NCI-H748 treated with DMSO at 0.1 percent for 48 hours (cell line): ENCODE measurements around the gene CEP85.
A peak's percentile ranks its signal among the peaks of the same experiment; 100 is the strongest.

Experiments
- DNase-seq: peaks from one replicate; lab custom pipeline; 2025; lab: John Stamatoyannopoulos, UW

Gene CEP85

DNA sequence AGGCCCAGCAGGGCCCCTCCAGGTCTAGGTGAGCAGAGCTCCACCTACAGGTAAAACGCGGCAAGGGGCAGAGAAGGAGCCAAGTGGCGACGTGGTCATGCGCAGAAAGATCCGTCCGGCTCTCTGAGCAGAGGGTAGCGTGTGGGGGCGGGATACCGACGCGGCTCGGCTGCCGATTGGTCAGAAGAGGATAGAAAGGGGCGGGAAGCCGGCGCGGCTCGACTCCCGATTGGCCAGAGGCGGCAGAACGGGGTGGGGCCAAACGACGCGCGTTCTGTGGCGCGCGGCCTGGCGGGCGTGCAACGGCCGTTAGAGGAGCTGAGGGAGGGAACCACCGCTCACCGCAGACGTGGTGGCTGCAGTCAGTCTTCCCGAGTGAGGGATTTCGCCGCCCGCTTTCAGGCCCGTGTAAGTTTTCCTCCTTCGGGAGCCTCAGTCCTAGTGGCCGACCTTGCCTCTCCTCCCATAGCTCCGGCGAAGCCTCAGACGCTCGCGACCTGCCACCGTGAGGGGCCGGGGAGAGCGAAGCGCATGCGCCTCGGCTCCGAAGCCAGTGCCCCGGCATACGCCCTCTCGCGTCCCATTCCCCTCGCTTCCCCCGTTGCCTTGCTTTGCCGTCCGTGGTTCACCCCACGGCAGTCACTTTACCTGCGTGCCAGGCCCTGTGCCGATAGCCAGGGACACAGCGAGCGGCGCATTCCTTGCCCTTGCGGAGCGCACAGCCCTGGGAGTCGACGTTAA is at the start of gene CEP85:
Gene CEP85 (plus strand): TSS at position 298 of the 741 bp plus-strand sequence. CDS start 5,584 bp downstream, outside the sequence.
- peak; percentile 91 for DNase-seq

DNA sequence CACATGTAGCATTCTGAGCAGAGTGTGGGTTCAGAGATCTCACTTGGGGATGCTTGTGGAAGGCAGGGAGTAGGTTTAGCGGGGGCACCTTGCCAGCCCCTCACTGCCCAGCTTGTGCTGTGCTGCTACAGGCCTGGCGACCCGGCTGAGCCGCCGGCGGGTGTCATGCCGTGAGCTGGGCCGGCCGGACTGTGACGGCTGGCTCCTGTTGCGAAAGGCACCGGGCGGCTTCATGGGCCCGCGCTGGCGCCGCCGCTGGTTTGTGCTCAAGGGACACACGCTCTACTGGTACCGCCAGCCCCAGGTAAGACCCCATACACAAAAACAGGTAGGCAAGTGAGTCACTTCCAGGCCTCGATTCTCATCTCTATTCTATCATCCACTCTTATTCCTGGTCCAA is 49.1 kb upstream of the CEP85 start:
- DNase-seq: no peak

DNA sequence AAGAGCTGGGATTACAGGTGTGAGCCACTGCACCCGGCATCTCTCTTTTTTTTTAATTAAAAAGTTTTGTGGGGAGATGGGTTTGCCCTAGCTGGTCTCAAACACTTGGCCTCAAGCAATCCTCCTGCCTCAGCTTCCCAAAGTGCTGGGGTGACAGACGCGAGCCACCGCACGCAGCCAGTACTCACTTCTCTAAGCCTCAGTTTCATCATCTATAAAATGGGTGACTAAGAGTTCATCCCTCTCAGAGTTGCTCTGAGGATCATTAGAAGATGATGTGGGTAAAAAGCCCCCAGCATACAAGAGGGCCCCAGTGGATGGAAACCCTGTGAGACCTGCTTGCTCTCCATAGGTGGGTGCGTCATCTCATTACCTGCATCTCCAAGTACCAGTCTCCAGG is 46.1 kb upstream of the CEP85 start:
- DNase-seq: no peak

DNA sequence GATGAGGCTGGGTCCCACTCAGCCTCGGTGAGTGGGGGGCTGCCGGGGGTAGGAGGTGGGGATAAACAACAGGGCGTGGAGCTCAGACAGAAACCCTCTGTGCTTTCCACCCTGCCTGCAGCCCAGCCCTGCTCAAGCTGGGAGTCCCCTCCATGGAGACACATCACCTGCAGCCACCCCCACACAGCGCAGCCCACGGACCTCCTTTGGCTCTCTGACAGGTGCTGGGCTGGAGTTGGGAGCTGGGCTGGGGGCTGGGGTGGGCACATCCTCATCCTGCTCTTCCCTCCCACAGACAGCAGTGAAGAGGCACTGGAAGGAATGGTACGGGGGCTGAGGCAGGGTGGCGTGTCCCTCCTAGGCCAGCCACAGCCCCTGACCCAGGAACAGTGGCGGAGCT is 45.5 kb upstream of the CEP85 start:
- DNase-seq: no peak

DNA sequence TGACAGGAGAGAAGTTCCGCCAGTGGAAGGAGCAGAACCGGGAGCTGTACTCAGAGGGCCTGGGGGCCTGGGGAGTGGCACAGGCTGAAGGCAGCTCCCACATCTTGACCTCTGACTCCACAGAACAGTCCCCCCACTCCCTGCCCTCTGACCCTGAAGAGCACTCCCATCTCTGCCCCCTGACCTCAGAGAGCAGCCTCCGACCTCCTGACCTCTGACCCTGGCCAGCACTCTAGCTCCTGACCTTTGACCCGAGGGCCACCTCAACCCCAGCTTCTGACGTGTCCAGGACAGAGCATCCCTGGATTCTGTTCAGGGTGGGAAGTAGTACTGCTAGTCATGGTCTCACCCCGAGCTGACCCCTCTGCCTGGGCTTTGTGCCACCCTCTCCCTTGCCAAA is 44.7 kb upstream of the CEP85 start:
- no peak for DNase-seq

GRCh38 chr1:26189751-26190275 is 44.2 kb upstream of the CEP85 start:
- DNase-seq: no peak

- no peak for DNase-seq
Measured at GRCh38 chr1:26190373-26190987, 43.5 kb upstream of the CEP85 start, which contains the start of gene CATSPER4. Gene CATSPER4 (plus strand): TSS chr1:26190602. CDS start chr1:26190628, 26 bp downstream.

GRCh38 chr1:26191739-26192138 is 42.3 kb upstream of the CEP85 start:
- DNase-seq: no peak

- no peak for DNase-seq
Measured at GRCh38 chr1:26195805-26196204, 38.2 kb upstream of the CEP85 start.

DNA sequence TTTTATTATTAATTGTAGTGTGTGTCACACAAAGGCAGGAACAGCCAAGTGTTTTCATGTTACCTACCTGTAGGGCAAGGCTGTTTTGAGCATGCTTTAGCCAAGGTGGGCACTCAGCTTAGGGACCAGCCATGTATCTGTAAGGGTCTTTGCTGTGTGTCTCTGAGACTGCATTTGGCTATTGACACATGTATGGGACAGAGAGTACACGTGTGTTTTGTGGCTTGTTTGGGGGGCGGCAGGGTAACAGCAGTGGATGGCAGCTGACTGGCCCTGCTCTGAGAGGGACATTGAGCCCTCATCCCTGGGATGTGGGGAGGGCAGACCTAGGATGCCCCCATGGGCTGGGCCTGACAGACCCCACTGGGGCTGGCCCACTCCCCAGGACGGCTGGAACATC is 36.7 kb upstream of the CEP85 start:
- no peak for DNase-seq

- no peak for DNase-seq
Measured at GRCh38 chr1:26197813-26198212, 36.2 kb upstream of the CEP85 start.

- no peak for DNase-seq
Measured at GRCh38 chr1:26200413-26200812, 33.6 kb upstream of the CEP85 start.

- no peak for DNase-seq
Measured at GRCh38 chr1:26203642-26204318, 30.2 kb upstream of the CEP85 start.

- DNase-seq: no peak
Measured at GRCh38 chr1:26210147-26210870, 23.7 kb upstream of the CEP85 start.

DNA sequence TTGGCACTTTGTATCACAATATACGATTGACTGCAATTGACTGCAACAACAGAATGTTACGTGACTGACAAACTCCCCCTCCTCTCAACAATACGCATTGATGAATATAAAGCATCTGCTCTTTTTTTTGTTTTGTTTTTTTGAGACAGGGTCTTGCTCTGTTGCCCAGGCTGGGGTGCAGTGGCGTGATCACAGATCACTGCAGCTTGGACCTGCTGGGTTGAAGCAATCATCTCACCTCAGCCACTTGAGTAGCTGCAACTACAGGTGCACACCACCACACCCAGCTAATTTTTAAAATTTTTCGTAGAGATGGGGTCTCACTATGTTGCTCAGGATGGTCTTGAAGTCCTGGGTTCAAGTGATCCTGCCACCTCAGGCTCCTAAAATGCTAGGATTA is 21.3 kb upstream of the CEP85 start:
- DNase-seq: no peak

DNA sequence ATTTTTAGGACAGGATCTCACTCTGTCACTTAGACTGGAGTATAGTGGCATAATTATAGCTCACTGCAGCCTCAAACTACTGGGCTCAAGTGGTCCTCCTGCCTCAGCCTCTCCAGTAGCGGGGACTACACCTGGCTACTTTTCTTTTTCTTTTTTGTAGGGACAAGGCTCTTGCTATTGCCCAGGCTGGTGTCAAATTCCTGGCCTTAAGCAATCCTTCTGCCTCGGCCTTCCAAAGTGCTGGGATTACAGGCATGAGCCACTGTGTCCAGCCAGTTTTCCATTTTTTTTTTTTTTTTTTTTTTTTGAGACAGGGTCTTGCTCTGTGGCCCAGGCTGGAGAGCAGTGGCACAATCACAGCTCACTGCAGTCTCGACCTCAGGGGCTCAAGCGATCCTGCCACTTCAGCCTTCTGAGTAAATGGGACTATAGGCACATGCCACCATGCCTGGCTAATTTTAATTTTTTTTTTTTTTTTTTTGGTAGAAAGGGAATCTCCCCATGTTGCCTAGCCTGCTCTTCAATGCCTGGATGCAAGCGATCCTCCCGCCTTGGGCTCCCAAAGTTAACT is 20.6 kb upstream of the CEP85 start:
- DNase-seq: no peak

GRCh38 chr1:26215246-26215645 is 18.8 kb upstream of the CEP85 start:
- no peak for DNase-seq

- DNase-seq: no peak
Measured at GRCh38 chr1:26218906-26219494, 15.0 kb upstream of the CEP85 start.

DNA sequence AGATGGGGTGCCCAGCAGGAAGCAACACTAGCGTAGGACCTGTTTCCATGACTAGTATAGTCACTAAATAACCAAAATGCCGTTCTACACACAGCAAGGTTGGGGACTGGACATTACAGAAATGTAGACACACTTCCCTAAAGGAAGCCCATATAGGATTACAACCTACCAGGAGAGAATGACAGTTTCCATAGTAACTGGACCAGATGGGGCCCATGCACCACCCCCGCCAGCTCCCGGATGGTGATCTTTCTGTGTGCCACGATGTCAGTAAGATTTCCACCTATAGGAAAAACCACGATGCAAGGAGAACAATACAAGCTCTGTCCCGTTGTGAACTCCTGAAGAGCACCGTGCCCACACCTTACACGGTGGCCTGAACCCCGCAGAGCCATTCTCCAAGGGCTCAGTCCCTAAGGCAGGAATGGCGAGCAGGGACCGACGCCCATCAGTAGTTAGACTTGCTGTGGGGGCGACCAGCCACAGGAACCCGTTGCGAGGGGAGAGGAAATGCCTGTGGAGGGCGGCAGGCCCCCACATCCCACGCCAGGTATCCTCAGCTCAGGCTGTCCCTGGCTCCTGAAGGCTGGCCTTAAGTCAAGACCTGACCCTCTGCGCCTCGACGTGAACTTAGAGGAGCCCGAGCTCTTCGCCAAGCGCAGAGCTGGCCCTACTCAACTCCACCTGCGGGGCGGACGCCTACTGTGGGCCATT is 13.6 kb upstream of the CEP85 start:
- DNase-seq: no peak

DNA sequence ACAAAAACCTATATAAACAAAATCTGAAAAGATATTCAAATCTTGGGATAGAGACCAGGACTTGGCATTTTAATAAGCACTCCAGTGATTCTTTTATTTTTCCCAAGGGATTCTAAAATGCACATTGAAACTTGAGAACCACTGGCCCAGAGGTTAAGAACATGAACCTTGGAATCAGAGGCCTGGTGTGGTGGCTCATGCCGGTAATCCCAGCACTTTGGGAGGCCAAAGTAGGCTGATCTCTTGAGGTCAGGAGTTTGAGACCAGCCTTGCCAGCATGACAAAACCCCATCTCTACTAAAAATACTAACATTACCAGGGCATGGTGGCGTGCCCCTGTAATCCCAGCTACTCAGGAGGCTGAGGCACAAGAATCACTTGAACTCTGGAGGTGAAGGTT is 12.9 kb upstream of the CEP85 start:
- DNase-seq: no peak

DNA sequence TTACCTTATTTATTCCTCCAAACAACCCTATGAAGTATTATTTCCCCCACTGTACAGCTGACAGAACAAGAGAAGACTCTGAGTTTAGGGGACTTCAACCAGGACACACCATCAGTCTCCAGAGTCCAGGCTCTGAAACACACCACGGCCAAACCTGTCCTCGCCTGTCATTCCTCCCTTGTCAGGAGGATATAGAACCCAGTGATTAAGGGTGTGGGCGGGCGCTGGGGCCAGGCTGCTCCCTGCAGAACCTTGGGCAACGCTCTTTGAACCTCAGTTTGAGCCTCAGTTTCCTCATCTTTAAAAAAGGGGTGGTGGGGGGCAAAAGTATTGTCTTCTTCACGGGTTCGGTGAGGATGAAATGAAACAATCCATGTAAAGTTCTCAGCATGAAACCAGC is 9.4 kb upstream of the CEP85 start:
- no peak for DNase-seq
